HG03521 (cell line): ENCODE data around the gene SAMD14.

ENCODE experiments used
- ATAC-seq: cut with Tn5 transposase; IDR thresholded peaks from one replicate; pipeline ENCODE4 v1.9.1; 2021; ENCODE audit warnings: mild to moderate bottlenecking, moderate library complexity; ENCODE audit not compliant: unreplicated experiment

The SAMD14 gene

GRCh38 chr17:50148226-50149090, 18.5 kb upstream of the SAMD14 start:
- ATAC-seq = peak; percentile 23

- ATAC-seq = no peak
Observed at GRCh38 chr17:50147841-50148225, 17.9 kb upstream of the SAMD14 start.

- no peak for ATAC-seq
Observed at GRCh38 chr17:50146927-50147665, 17.1 kb upstream of the SAMD14 start.

- ATAC-seq = no peak
Observed at GRCh38 chr17:50146230-50146926, 16.4 kb upstream of the SAMD14 start.

GRCh38 chr17:50145532-50146229, 15.7 kb upstream of the SAMD14 start:
- no peak for ATAC-seq

- ATAC-seq = no peak
Observed at GRCh38 chr17:50144845-50145531, 15.0 kb upstream of the SAMD14 start.

GRCh38 chr17:50144355-50144754, 14.4 kb upstream of the SAMD14 start:
- no peak for ATAC-seq

- ATAC-seq = no peak
Observed at GRCh38 chr17:50143461-50144176, 13.7 kb upstream of the SAMD14 start.

GRCh38 chr17:50141745-50142110, 11.8 kb upstream of the SAMD14 start:
- ATAC-seq = no peak

GRCh38 chr17:50141026-50141744, 11.2 kb upstream of the SAMD14 start:
- no peak for ATAC-seq

- peak; percentile 41 for ATAC-seq
Observed at GRCh38 chr17:50139950-50140885, 10.3 kb upstream of the SAMD14 start.

- ATAC-seq = no peak
Observed at GRCh38 chr17:50139185-50139783, 9.3 kb upstream of the SAMD14 start.

GRCh38 chr17:50137042-50137441, 7.1 kb upstream of the SAMD14 start:
- ATAC-seq = no peak

GRCh38 chr17:50136096-50136687, 6.2 kb upstream of the SAMD14 start:
- ATAC-seq = no peak

GRCh38 chr17:50135316-50136095, 5.5 kb upstream of the SAMD14 start:
- no peak for ATAC-seq
